GM10248 (cell line): ENCODE measurements around the gene SLC25A36.
"Not testable (repeated sequence)": the region's sequence is repeated elsewhere in the genome, so short reads cannot be mapped to it uniquely, and the experiment has no call there.

ENCODE experiments used
- CTCF ChIA-PET: fragments of 300-600 bp; sonication (Branson Sonifier 250); formaldehyde crosslinking; extraction: SDS; loops from one replicate; lab custom pipeline; 2021; ENCODE audit warnings: antibody characterized with exemption; lab: Yijun Ruan, JAX
- POLR2A ChIA-PET: fragments of 350-650 bp; sonication (Branson Sonifier 250); formaldehyde crosslinking; extraction: SDS; loops from one replicate; lab custom pipeline; 2020; ENCODE audit warnings: antibody characterized with exemption; lab: Yijun Ruan, JAX
- DNase-seq: peaks from one replicate; pipeline ENCODE4 v3.0.0; 2012; ENCODE audit errors: extremely low spot score
- CTCF ChIP-seq: IDR thresholded peaks from 2 replicates; pipeline ENCODE4 v1.5.1; 2012; ENCODE audit warnings: mild to moderate bottlenecking, low read depth; ENCODE audit errors: extremely low read depth, missing control alignments, control extremely low read depth

The SLC25A36 gene

DNA sequence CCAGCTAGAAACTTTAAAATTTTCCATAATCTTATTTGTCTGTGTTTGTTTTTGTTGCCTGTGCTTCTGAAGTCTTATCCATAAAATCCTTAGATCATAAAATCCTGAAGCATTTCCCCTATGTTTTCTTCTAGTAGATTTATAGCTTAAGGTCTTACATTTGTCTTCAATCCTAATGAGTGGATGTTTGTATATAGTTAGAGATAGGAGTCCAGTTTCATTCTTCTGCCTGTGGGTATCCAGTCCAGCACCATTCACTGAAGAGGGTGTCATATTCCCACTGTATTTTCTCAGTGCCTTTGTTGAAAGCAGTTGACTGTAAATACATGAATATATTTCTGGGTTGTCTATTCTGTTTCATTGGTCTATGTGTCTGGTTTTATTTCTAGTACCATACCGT is 64.7 kb downstream of the SLC25A36 start:
- DNase-seq = no peak
- POLR2A ChIA-PET = no interaction called here
- TF ChIP-seq CTCF = no peak
- CTCF ChIA-PET = interaction anchor here (0.9 to 2.0 kb wide), 2 partner anchors 11 to 99 kb away, joined by 3 to 6 read pairs; no protein-coding TSS in a partner anchor

GRCh38 chr3:141009496-141009895 is 67.9 kb downstream of the SLC25A36 start:
- POLR2A ChIA-PET = no interaction called here
- TF ChIP-seq CTCF = no peak
- CTCF ChIA-PET = interaction anchor here (0.9 to 13.1 kb wide), 9 partner anchors 10 to 222 kb away, joined by 3 to 67 read pairs (median 4); partner anchors contain the start of gene PXYLP1

DNA sequence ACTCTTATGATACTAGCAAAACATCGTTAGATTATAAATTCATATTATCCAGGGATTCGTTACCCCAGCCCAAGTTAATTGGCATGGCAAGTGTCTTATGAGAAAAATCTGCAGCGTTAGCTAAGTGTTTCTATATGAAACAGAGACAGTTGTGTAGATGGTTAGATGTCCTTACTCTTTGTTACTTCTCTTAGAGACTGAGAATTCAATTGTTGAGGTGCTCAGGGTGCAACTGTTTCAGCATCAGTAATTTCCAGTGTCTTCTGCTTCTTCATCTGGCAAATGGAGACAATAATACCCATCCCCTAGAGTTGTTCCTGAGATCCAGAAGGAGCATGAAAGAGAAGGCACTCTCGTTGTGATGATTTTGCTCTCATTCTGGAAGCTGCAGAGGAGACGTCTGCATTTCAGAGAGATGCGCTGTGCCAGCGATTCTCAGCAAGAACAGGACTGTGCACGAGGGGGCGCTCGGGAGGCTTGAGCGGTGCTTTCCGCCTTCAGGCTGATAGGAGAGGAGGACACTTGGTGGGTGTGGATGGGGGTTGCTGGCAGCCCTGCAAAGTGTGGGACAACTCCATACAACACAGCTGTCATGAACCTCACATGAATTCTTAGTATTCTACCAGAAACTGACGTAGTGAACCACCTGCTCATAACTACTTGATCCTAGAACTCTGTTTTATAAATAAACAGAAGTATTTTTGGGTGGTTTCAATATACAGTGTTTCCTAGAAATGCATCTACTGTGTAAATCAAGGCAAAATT is 69.8 kb downstream of the SLC25A36 start:
- POLR2A ChIA-PET = no interaction called here
- peak; percentile 64 for DNase-seq
- TF ChIP-seq CTCF = peak; percentile 88
- CTCF ChIA-PET = interaction anchor here (0.9 to 13.1 kb wide), 15 partner anchors 9 to 220 kb away, joined by 3 to 67 read pairs (median 4); partner anchors contain the start of gene PXYLP1

More at GRCh38 chr3:141009496-141009895, 67.9 kb downstream of the SLC25A36 start:
- no peak for DNase-seq

DNA sequence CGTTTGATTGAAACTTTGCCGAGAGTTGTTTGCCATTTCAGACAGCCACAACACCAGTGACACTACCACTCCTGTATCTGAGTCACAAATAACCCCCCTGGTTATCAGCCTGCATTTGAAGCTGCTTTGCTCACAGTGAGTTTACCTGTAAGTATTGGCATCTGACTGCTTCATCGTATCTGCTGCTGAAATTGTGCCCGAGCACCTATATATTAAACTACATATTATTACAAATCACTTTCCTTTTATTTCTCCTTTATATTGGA is 70.3 kb downstream of the SLC25A36 start:
- TF ChIP-seq CTCF = no peak
- CTCF ChIA-PET = interaction anchor here (1.0 to 13.1 kb wide), 12 partner anchors 8 to 186 kb away, joined by 3 to 67 read pairs (median 4); no protein-coding TSS in a partner anchor
- POLR2A ChIA-PET = no interaction called here
- DNase-seq = no peak

DNA sequence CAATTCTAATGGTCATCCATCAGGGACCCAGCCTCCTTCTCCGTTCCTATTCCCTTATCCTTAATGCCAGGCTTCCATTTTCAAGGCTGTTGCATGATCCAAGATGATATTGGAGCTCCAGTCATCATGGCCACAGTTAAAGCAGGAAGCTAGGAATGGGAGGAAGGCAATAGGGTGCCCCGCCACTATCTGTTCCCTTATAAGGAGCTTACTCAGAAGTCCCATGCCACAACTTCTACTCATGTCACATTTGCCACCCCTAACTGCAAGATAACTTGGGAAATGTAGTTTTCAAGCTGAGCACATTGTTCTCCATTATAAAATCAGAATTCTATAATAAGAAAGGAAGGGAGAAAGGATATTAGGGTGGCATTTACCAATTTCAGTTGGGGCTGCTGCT is 70.9 kb downstream of the SLC25A36 start:
- no peak for TF ChIP-seq CTCF
- POLR2A ChIA-PET = no interaction called here
- no peak for DNase-seq
- CTCF ChIA-PET = interaction anchor here (0.7 to 13.1 kb wide), 9 partner anchors 7 to 183 kb away, joined by 3 to 67 read pairs (median 4); no protein-coding TSS in a partner anchor

DNA sequence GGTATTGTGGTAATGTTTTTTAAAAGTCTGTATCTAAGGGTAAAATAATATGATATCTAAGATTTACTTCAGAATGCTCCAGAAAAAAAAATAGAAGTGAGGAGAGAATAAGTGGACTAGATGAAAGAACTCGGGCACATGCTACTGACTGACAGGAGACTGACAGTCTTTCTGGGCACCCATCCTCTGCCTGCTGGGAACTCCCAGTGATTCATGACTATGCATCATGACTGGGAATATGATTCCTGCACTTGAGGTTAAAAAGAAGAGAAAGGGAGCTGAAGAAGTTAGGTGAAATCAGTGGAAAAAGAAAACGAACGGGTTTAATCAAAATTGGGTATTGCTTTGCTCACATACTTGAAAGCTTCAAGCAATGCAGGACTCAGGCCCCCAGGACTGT is 73.8 kb downstream of the SLC25A36 start:
- CTCF ChIA-PET = interaction anchor here (1.3 to 13.1 kb wide), 3 partner anchors 16 to 178 kb away, joined by 3 to 67 read pairs (median 4); no protein-coding TSS in a partner anchor
- POLR2A ChIA-PET = no interaction called here
- no peak for DNase-seq
- no peak for TF ChIP-seq CTCF

DNA sequence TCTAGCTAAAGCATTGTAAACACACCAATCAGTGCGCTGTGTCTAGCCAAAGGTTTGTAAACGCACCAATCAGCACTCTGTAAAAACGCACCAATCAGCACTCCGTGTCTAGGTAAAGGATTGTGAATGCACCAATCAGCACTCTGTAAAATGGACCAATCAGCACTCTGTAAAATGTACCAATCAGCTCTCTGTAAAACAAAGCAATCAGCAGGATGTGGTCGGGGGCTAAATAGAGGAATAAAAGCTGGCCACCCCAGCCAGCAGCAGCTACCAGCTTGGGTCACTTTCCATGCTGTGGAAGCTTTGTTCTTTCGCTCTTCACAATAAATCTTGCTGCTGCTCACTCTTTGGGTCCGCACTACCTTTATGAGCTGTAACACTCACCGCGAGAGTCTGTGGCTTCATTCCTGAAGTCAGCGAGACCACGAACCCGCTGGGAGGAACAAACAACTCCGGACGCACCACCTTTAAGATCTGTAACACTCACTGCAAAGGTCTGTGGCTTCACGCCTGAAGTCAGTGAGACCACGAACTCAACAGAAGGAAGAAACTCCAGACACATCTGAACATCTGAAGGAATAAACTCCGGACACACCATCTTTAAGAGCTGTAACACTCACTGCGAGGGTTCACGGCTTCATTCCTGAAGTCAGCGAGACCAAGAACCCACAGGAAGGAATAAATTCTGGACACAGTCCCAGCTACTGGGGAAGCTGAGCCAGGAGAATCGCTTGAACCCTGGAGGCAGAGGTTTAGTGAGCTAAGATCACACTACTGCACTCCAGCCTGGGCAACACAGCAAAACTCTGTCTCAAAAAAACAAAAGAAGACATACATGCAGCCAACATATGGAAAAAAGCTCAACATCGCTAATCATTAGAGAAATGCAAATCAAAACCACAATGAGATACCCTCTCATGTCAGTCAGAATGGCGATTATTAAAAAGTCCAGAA is 76.0 kb downstream of the SLC25A36 start:
- DNase-seq, POLR2A ChIA-PET: not testable (repeated sequence)
- CTCF ChIA-PET = interaction anchor here (1.1 to 13.1 kb wide), 4 partner anchors 11 to 437 kb away, joined by 3 to 67 read pairs (median 5); no protein-coding TSS in a partner anchor
